Measurements from ENCODE around the gene APP.
A peak's percentile ranks its signal among the peaks of the same experiment; 100 is the strongest.

Gene APP

GRCh38 chr21:25967181-25967900, 203.2 kb downstream of the APP start:
- no peak for DNase-seq

GRCh38 chr21:25965951-25966707, 204.4 kb downstream of the APP start:
- DNase-seq: no peak

- DNase-seq: no peak
Observed at GRCh38 chr21:25964926-25965325, 205.6 kb downstream of the APP start.

- DNase-seq: no peak
Observed at GRCh38 chr21:25964015-25964414, 206.6 kb downstream of the APP start.

- DNase-seq: no peak
Observed at GRCh38 chr21:25963181-25963580, 207.4 kb downstream of the APP start.

GRCh38 chr21:25961042-25961441, 209.5 kb downstream of the APP start:
- no peak for DNase-seq

GRCh38 chr21:25960402-25960801, 210.2 kb downstream of the APP start:
- no peak for DNase-seq

- DNase-seq: no peak
Observed at GRCh38 chr21:25959799-25960198, 210.8 kb downstream of the APP start.

GRCh38 chr21:25956993-25957714, 213.4 kb downstream of the APP start:
- DNase-seq: no peak

GRCh38 chr21:25955646-25956045, 214.9 kb downstream of the APP start:
- DNase-seq: no peak

- no peak for DNase-seq
Observed at GRCh38 chr21:25953659-25954058, 216.9 kb downstream of the APP start.

- no peak for DNase-seq
Observed at GRCh38 chr21:25953196-25953595, 217.4 kb downstream of the APP start.

- no peak for DNase-seq
Observed at GRCh38 chr21:25952306-25952705, 218.3 kb downstream of the APP start.

- DNase-seq: no peak
Observed at GRCh38 chr21:25949701-25950100, 220.9 kb downstream of the APP start.

GRCh38 chr21:25944672-25945213, 225.8 kb downstream of the APP start:
- DNase-seq: no peak

- DNase-seq: no peak
Observed at GRCh38 chr21:25944082-25944481, 226.5 kb downstream of the APP start.

GRCh38 chr21:25942135-25942534, 228.4 kb downstream of the APP start:
- no peak for DNase-seq

GRCh38 chr21:25939396-25939761, 231.2 kb downstream of the APP start:
- no peak for DNase-seq

- DNase-seq: peak; percentile 51
Observed at GRCh38 chr21:25938658-25939395, 231.7 kb downstream of the APP start.

- no peak for DNase-seq
Observed at GRCh38 chr21:25936776-25937175, 233.8 kb downstream of the APP start.

GRCh38 chr21:25934771-25935224, 235.8 kb downstream of the APP start:
- no peak for DNase-seq

GRCh38 chr21:25934130-25934529, 236.4 kb downstream of the APP start:
- no peak for DNase-seq

- no peak for DNase-seq
Observed at GRCh38 chr21:25931765-25932164, 238.8 kb downstream of the APP start.
